K562 (cell line): ENCODE measurements around the gene DNAJB6. TPM values are rescaled to one million over a fixed set of nuclear protein-coding genes. Genes with fewer than 3 reads are reported as not detected.

ENCODE experiments used
- ATAC-seq: fragments of 200-7000 bp; cut with Tn5 transposase; 3 replicates; pipeline ENCODE4 v1.9.1; 2020; ENCODE audit warnings: moderate library complexity
- BruUV-seq: library from RNA; stranded (reverse); fragments of 400-500 nt; replicated peaks from 2 replicates; lab custom pipeline; 2021; lab: Mats Ljungman, UMichigan
- CTCF ChIA-PET: fragments of 300-600 bp; formaldehyde crosslinking; extraction: SDS; loops from one replicate; lab custom pipeline; 2021; ENCODE audit warnings: low intra/inter-chr PET ratio; lab: Yijun Ruan, JAX
- POLR2A ChIA-PET: fragments of 300-600, 350-650 bp; sonication (Branson Sonifier 250); formaldehyde crosslinking; extraction: SDS; loops from one replicate; lab custom pipeline; 2021; ENCODE audit warnings: antibody characterized with exemption, inconsistent platforms; lab: Yijun Ruan, JAX
- DNase-seq, 4 experiments: peaks; one replicate each; pipeline versions ENCODE4 v3.0.0 to v3.0.0-alpha.2; 2011 to 2018; ENCODE audit warnings: low spot score in 3 of 4, mixed read lengths in 3 of 4; ENCODE audit errors: extremely low read depth in 1 of 4
- FAIRE-seq: peaks from 2 replicates; lab custom pipeline; 2011; peaks lifted over from hg19 to GRCh38; lab: Jason Lieb, UNC
- H2AFZ ChIP-seq: 2 replicates; pipeline ENCODE4 v1.6.0; 2011; ENCODE audit warnings: low read depth, low read length, control low read depth, inconsistent platforms
- H3K27ac ChIP-seq: fragments of 200-600 bp; 3 replicates; pipeline ENCODE4 v1.8.0; 2011; ENCODE audit warnings: low read depth, mild to moderate bottlenecking, control low read depth, inconsistent platforms, low read length, moderate library complexity, mixed read lengths; ENCODE audit errors: extremely low read depth
- H3K27me3 ChIP-seq, 2 experiments: fragments of 300-600 bp in 1 of 2; 2 replicates in 1 of 2; 3 replicates in 1 of 2; pipeline versions ENCODE4 v1.6.0 to v1.8.0; 2011; ENCODE audit warnings: inconsistent platforms in 2 of 2, low read length in 2 of 2, mild to moderate bottlenecking in 1 of 2, mixed read lengths in 1 of 2, moderate library complexity in 1 of 2; ENCODE audit not compliant: control insufficient read depth in 2 of 2, insufficient read depth in 2 of 2
- H3K36me3 ChIP-seq: fragments of 300-600 bp; 3 replicates; pipeline ENCODE4 v1.8.0; 2011; ENCODE audit warnings: mild to moderate bottlenecking, low read length, inconsistent platforms; ENCODE audit not compliant: control insufficient read depth, insufficient read depth
- H3K4me1 ChIP-seq, 2 experiments: fragments of 200-600 bp in 1 of 2; replicated peaks in 1 of 2; 2 replicates in 1 of 2; 3 replicates in 1 of 2; pipeline versions ENCODE4 v1.5.1 to v1.8.0; 2011; ENCODE audit warnings: inconsistent platforms in 2 of 2, low read length in 2 of 2, mild to moderate bottlenecking in 1 of 2, mixed read lengths in 1 of 2, moderate library complexity in 1 of 2; ENCODE audit not compliant: control insufficient read depth in 2 of 2, insufficient read depth in 2 of 2
- H3K4me2 ChIP-seq: 2 replicates; pipeline ENCODE4 v1.6.1; 2011; ENCODE audit warnings: low read length, control low read depth, inconsistent platforms, mixed read lengths; ENCODE audit not compliant: insufficient read depth
- H3K4me3 ChIP-seq: fragments of 200-600 bp; sonication (generic), shearing (Covaris generic); 2 replicates; pipeline ENCODE4 v1.5.1; 2016; ENCODE audit warnings: control low read depth, inconsistent platforms
- H3K79me2 ChIP-seq: fragments of 200-600 bp; 3 replicates; pipeline ENCODE4 v1.8.0; 2011; ENCODE audit warnings: low read length, inconsistent platforms; ENCODE audit not compliant: control insufficient read depth, insufficient read depth
- H3K9ac ChIP-seq, 2 experiments: 2 replicates each; pipeline versions ENCODE4 v1.6.0 to v1.6.1; 2011; ENCODE audit warnings: low read depth in 2 of 2, low read length in 2 of 2, control low read depth in 1 of 2, inconsistent platforms in 1 of 2, mild to moderate bottlenecking in 1 of 2, mixed read lengths in 1 of 2; ENCODE audit not compliant: insufficient read depth in 1 of 2
- H3K9me1 ChIP-seq: one replicate; pipeline ENCODE4 v1.6.0; 2011; ENCODE audit warnings: inconsistent platforms, mild to moderate bottlenecking, low read length, moderate library complexity; ENCODE audit not compliant: control insufficient read depth, insufficient read depth
- H3K9me3 ChIP-seq: replicated peaks from 2 replicates; pipeline ENCODE4 v1.5.1; 2011; ENCODE audit warnings: low read depth, low read length, inconsistent platforms; ENCODE audit not compliant: control insufficient read depth, insufficient read depth
- H4K20me1 ChIP-seq: replicated peaks from 2 replicates; pipeline ENCODE4 v1.6.1; 2011; ENCODE audit warnings: low read length, inconsistent platforms, mixed read lengths; ENCODE audit not compliant: control insufficient read depth, insufficient read depth
- CSDE1 ChIP-seq, 2 experiments: fragments of 450-650 bp; IDR thresholded peaks; 2 replicates each; pipeline ENCODE4 v1.6.1; 2016; ENCODE audit warnings: mild to moderate bottlenecking in 1 of 2
- MAZ ChIP-seq, 2 experiments: fragments of 450-650 bp in 1 of 2; sonication (generic) in 1 of 2; formaldehyde crosslinking; IDR thresholded peaks in 1 of 2; conservative IDR thresholded peaks in 1 of 2; 2 replicates each; pipeline versions ENCODE4 v1.4.0 to v1.5.0; 2020; ENCODE audit warnings: mild to moderate bottlenecking in 1 of 2, missing genetic modification reagents in 1 of 2
- ZNF140 ChIP-seq: fragments of 250-450 bp; sonication (Bioruptor Pico); IDR thresholded peaks from 2 replicates; pipeline ENCODE4 v1.8.0; 2021; ENCODE audit warnings: moderate library complexity, mild to moderate bottlenecking, inconsistent platforms
- ZNF766 ChIP-seq: fragments of 200-800 bp; sonication (Bioruptor generic); conservative IDR thresholded peaks from 2 replicates; pipeline ENCODE4 v1.6.1; 2016; ENCODE audit warnings: missing genetic modification characterization, missing compliant biosample characterization
- WGBS: fragments of 100-300 bp; shearing (Covaris generic); methylation state at CpG from one replicate; pipeline ENCODE4 v1.1.6; 2016; ENCODE audit warnings: low coverage, mixed read lengths; ENCODE audit not compliant: insufficient coverage; ENCODE audit errors: missing lambda C conversion rate; 5-methylcytosine and 5-hydroxymethylcytosine counted together
- in situ Hi-C: fragments of 300-500 bp; cut with MboI; formaldehyde crosslinking; loops from 4 replicates; pipeline ENCODE4 v1.15.0; 2018; ENCODE audit warnings: inconsistent platforms, mixed read lengths
- intact Hi-C: fragments of 100-400 bp; cut with micrococcal nuclease; formaldehyde crosslinking; loops from 2 replicates; pipeline ENCODE4 v1.14.2; 2022
- polyA plus RNA-seq, 8 experiments: library from polyadenylated mRNA; depleted of rRNA in 4 of 8; stranded (reverse) in 5 of 8; unstranded in 3 of 8; fragments of >200 nt; fragmentation: Nextera tagmentation in 2 of 8; fragmentation: Illumina TruSeq in 1 of 8; extraction: Ambion mirVana in 2 of 8; extraction: Trizol in 1 of 8; gene quantifications; 2 replicates each; pipeline versions ENCODE4 v1.2.1 to v1.2.3, GENCODE V29; 2011 to 2014; ENCODE audit warnings: inconsistent platforms in 1 of 8, missing spikeins in 1 of 8
- total RNA-seq, 7 experiments: library from RNA; depleted of rRNA in 6 of 7; stranded (reverse); fragments of >200 nt in 6 of 7; fragmentation: Illumina TruSeq in 2 of 7; extraction: Trizol in 2 of 7; gene quantifications; 2 replicates each; pipeline versions ENCODE4 v1.2.1 to v1.2.3, GENCODE V29; 2011 to 2021; ENCODE audit warnings: low replicate concordance in 1 of 7
- TF ChIP-seq, protein P1 (sequence below): fragments of 250-450 bp; sonication (Bioruptor Pico); IDR thresholded peaks from 2 replicates; pipeline ENCODE4 v1.5.0; 2022; ENCODE audit warnings: mild to moderate bottlenecking
- TF ChIP-seq, protein P2 (sequence below): fragments of 250-450 bp; sonication (Bioruptor Pico); IDR thresholded peaks from 2 replicates; pipeline ENCODE4 v1.8.0; 2022; ENCODE audit warnings: inconsistent platforms, mild to moderate bottlenecking, moderate library complexity, borderline replicate concordance

DNAJB6 gene
- total and polyA plus RNA-seq, 9 of the 15 experiments (the other 6 are each of a cell fraction or from before 2014, with no cell fraction given): 84.5 to 158 (median 135) TPM

DNA sequence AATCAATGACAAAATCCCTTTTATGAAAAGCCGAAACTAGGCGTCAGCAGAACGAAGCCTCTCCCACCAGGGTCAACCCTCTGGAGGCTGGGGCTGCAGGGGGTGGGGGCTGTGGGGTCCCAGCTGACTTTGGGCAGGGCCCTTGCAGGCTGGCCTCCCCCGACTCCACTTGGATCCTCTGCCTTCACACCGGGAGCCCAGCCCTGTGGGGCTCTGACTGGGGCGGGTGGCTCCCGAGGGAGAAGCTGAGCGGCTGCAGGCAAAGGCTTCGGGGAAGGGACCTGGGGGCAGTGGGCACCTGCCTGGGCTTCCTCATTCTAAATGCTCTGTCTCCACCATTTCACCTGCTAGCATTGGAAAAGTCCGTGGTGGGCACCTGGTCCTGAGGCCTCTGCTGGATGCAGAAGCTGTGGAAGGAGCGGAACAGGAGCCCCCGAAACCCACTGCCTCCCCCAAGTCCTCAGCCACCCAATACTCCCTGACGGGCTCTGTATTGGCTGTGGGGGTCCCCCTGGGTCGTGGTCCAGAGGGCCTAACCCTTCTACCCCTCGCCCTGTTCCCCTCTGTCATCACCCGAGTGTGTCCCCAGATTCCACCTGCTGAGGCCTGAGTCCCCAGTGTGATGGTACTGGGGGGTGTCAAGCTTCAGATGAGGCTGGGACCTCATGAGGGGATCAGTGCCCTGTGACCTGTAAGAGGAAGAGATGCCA lies 108.6 kb downstream of the DNAJB6 start:
- Histone ChIP-seq H3K36me3 (no peaks in the 10 kb centered on the region), H3K4me2 (no peak overlapping the region), H3K4me3 (no peak overlapping the region), H3K9me1 (no peaks in the 10 kb centered on the region), H3K9me3 (no peaks in the 10 kb centered on the region), H2AFZ (no peak overlapping the region), H3K27me3 (peaks cover 31 to 42% of the 10 kb centered on the region in 2 experiments), H3K79me2 (no peaks in the 10 kb centered on the region), H3K9ac (no peak overlapping the region; a peak in 1 of 4 replicates), H3K27ac (no peak overlapping the region), H4K20me1 (no peaks in the 10 kb centered on the region), H3K4me1 (peaks cover 0 to 10% of the 10 kb centered on the region in 2 experiments; a peak in 1 of 5 replicates)
- WGBS: 2% methylated on average over 16 of the region's 16 CpGs
- no TSS peak for BruUV-seq
- in situ Hi-C loops: no loop called here
- no peak for DNase-seq
- ATAC-seq: peak; percentile 33
- no peak for FAIRE-seq
- TF ChIP-seq, protein P1, sequence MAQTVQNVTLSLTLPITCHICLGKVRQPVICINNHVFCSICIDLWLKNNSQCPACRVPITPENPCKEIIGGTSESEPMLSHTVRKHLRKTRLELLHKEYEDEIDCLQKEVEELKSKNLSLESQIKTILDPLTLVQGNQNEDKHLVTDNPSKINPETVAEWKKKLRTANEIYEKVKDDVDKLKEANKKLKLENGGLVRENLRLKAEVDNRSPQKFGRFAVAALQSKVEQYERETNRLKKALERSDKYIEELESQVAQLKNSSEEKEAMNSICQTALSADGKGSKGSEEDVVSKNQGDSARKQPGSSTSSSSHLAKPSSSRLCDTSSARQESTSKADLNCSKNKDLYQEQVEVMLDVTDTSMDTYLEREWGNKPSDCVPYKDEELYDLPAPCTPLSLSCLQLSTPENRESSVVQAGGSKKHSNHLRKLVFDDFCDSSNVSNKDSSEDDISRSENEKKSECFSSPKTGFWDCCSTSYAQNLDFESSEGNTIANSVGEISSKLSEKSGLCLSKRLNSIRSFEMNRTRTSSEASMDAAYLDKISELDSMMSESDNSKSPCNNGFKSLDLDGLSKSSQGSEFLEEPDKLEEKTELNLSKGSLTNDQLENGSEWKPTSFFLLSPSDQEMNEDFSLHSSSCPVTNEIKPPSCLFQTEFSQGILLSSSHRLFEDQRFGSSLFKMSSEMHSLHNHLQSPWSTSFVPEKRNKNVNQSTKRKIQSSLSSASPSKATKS: no peak
- no peak for TF ChIP-seq ZNF766
- no peak for TF ChIP-seq ZNF140 (CRISPR knock-in tag)
- no peak for TF ChIP-seq CSDE1 (IDR thresholded peaks at IDR 0.05)
- TF ChIP-seq MAZ (CRISPR knock-in tag; conservative IDR thresholded peaks at IDR 0.05 in 1 of 2, IDR thresholded peaks at IDR 0.05 in 1 of 2): no peak
- TF ChIP-seq, protein P2, sequence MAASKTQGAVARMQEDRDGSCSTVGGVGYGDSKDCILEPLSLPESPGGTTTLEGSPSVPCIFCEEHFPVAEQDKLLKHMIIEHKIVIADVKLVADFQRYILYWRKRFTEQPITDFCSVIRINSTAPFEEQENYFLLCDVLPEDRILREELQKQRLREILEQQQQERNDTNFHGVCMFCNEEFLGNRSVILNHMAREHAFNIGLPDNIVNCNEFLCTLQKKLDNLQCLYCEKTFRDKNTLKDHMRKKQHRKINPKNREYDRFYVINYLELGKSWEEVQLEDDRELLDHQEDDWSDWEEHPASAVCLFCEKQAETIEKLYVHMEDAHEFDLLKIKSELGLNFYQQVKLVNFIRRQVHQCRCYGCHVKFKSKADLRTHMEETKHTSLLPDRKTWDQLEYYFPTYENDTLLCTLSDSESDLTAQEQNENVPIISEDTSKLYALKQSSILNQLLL (CRISPR knock-in tag): no peak
- intact Hi-C loops: no loop called here
- ChIA-PET CTCF (no interaction called here), POLR2A (no interaction called here)
